Sigmoid colon (tissue), 4 donors: ENCODE measurements around the gene F12.

Source experiments
- CTCF ChIP-seq, 4 experiments: fragments of 450-650 bp in 3 of 4; fragments of 200-600 bp in 1 of 4; IDR thresholded peaks; one replicate each; pipeline ENCODE4 v1.5.1; 2016 to 2019; ENCODE audit warnings: antibody characterized with exemption in 4 of 4, mild to moderate bottlenecking in 3 of 4, moderate library complexity in 2 of 4
- EP300 ChIP-seq, 4 donors: sonication (generic); formaldehyde crosslinking; IDR thresholded peaks; one replicate each; pipeline ENCODE4 v1.6.1; 2017; ENCODE audit warnings: antibody characterized with exemption in 4 of 4
- POLR2A ChIP-seq, 2 donors: fragments of 450-650 bp; IDR thresholded peaks; one replicate each; pipeline ENCODE4 v1.6.1; 2016; ENCODE audit warnings: antibody characterized with exemption in 2 of 2, mild to moderate bottlenecking in 2 of 2, moderate library complexity in 2 of 2
- POLR2AphosphoS5 ChIP-seq, 4 donors: sonication (generic); formaldehyde crosslinking; IDR thresholded peaks; one replicate each; pipeline ENCODE4 v1.6.1; 2017; ENCODE audit warnings: antibody characterized with exemption in 4 of 4

GRCh38 chr5:177393990-177394389 is 15.4 kb downstream of the F12 start:
- TF ChIP-seq POLR2A (IDR thresholded peaks at IDR 0.05) (no peak), CTCF (IDR thresholded peaks at IDR 0.05) (no peak), POLR2AphosphoS5 (IDR thresholded peaks at IDR 0.05) (no peak), EP300 (IDR thresholded peaks at IDR 0.05) (no peak)
